ENCODE measurements around the gene PIM3.
"Not testable (repeated sequence)": the region's sequence is repeated elsewhere in the genome, so short reads cannot be mapped to it uniquely, and the experiment has no call there.

PIM3 gene

DNA sequence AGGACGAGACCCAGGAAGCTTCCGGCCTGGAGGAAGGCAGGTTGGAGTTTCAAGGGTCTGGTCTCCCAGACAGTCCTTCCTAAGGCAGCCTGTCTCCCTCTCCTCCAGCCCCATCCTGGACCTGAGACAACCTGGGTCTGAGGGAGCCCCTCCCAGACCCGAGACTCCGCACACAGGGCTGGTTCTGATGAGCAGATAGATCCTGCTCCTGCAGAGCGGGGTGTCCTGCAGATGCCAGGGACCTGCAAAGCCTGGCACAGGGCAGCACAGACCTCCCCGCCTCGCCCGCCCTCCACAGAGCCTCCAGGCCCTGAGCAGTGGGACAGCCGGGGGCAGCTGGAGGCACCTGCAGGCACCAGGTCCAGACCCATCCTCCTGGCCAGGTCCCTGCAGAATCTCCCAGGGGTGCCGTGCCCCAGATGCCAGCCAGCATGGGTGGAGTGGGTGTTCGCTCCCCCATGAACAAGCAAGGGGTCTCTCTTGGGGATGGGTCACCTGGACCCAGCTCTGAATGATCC lies 7.8 kb downstream of the PIM3 start:
- no peak for DNase-seq (ENCODE audit: low spot score)

DNA sequence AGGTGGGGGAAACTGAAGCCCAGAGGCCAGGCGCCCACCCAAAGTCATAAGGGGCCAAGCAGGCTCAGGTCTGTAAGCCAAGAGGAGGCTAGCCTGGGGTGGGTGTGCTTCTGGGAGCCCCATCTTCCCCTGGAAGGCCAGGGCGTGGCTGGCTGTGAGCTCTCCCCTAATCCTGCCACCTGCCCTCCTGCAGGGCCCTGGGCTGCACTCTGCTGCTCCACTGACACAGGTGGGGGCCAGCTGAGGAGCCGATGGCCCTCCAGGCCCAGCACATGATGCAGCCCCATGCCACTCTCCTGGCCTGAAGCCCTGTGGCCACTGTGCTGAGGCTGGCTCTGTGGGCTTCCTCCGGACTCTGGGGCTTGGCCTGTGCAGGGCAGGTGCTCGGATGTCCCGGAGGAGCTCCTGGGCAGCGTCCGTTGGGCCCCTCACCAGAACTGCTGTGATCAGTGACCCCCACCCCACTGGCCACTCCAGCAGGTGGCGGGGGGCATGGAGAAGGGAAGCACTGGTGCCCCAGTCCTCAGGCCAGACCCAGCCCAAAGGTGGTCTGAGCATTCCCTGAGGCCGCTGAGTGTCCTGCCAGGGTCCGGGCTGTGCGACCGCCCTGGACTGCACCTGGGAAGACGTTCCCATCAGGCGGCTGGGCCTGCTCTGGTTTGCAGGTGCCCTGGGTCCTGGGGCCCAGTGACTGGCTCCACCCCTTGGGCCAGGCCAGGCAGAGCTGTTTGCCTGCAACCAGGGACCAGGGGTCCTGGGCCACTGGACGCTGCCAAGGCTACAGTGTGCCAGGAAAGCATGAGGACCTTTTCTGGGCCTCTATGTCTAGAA lies 8.5 kb downstream of the PIM3 start:
- DNase-seq (ENCODE audit: low spot score): no peak

DNA sequence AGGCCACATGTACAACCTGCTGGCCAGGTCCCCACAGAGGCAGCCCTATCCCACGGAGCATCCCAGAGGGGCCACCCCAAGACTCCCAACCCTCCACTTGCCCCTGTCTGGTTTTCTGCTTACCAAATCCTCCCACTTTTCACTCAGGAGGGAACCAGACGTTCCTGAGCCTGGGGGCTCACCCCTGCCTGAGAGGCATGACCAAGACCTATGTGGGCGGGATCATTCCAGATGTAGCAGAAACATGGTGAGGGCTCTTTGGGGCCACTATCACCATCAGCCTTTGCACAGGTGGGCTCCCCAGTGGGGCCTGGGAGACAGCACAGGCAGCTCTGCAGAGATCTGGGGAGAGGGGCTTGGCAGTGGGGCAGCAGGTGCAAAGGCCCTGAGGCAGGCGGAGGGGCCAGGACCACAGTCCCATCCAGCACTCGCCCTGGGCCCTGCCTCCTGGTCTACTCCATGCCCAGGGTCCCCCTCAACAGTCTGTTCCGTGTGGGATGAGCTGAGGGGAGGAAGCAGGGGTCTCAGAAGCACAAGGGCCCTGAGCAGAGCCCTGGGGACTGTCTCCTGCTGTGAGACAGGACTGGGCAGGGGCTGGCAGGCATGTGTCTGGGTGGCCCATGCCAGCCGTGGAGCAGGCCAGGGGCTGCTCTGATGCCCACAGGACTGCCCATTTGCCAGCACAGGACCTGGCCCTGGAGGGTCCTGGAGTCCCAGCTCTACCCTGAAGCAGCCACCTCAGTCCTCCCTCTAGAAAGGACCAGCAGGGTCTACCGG lies 9.4 kb downstream of the PIM3 start:
- peak; percentile 62 for DNase-seq (ENCODE audit: low spot score)

DNA sequence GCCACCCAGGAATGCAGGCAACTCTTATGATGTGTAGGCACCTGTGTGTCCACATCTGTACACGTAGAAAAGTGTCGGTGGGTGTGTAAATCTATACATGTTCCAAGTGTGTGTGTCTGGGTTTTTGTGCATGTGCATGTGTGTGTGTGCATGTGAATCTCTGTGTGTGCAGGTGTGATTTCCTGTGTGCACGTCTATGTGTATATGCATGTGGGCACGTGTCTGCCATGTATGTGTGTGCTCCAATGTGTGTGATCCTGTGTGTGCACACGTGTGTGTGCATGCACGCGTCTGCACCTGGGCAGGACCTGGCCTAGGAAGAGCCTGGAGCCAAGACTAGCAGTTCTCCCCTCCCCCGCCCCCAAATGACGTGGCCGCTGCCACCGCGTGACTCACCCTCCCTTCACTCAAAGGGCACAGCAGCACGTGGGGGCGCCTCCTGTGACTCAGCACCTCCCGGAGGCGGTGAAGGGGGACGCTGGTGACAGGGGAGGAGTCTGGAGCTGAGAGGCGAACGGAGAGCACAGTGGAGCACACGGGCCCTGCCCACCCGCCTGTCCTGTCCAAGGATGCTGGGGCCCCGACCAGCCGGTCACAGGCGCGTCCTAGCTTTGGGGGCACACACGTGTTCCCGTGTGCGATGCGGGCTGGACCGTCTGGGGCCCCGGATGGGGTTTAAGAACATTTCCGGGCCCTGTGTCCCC lies 10.1 kb downstream of the PIM3 start:
- peak; percentile 79 for DNase-seq (ENCODE audit: low spot score)

DNA sequence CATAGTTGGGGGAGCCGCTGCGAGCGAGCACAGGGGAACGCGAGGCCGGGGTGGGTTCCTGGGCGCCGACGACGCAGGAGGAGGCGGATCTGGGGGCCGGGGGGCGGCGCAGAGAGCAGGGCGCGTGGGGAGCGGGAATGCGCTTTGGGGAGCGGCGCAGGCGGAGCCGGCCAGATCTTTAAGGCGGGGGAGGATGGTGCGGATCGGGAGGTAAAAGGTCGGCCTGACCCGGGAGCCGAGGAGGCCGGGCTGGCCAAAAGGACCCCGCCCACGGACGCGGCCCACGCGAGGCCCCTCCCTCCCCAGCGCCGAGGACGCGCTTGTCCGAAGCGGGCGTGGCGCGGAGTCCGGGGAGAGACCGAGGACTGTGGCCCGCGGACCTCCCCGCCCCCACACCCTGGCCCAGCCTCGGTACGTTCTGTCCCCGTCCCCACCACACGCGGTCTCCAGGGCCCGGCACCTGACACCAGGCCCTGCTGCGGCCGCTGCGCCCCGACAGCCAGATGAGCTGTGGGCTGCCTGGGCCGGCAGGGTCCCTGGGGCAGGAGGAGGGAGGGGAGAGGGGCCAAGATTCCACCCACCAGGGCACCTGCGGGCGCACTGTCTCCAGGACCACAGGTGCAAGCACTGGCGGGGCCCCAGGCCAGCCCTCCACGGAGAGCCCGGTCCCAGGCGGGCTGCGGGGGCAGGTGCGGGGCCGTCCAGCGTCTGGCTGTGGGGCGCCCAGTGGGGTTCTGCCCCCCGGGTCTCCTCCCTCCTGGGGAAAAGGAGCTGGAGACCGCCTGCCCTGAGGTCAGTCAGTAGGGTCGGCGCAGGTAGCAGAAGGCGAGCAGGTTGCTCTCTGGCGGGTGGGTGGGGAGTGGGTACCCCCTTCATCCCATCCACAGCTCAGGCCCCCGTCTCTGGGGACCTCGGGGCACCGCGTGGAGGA lies 10.9 kb downstream of the PIM3 start:
- peak; percentile 70 for DNase-seq (ENCODE audit: low spot score)

DNA sequence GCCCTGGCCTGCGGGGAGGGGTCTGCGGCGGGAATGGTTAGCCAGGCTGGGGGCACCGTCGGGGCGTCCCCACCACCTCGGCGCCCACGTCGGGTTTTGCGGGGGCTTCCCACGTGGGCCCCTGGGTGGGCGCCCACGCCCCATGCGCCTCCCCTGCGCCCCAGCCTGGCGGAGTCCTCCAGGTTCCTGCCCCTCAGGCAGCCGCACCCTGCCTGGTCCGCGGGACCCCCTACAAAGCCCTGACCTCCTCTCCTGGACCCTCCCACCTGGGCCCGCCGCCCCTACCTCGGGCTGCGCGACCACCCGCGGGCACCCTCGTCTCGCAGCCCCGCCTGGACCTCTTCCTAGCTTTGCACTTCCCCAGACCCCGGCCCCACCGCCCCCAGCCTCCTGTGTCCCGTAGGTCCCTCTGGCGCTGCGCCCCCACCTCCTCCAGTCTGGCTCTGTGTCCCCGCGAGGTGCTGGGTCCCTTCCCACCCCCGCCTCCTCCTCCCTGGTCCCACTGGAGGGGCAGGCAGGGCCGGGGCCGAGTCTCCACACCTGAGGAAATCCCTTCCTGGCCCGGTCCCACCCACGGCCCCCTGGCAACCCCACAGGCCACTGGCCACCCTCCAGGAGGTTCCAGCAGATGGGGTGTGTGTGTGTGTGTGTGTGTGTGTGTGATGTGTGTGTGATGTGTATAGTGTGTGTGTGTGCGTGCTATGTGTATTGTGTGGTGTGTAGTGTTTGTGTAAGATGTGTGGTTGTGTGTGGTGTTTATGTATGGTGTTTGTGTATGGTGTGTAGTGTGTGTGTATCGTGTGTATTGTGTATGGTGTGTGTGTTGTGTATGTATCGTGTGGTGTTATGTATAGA lies 11.8 kb downstream of the PIM3 start:
- peak; percentile 57 for DNase-seq (ENCODE audit: low spot score)

DNA sequence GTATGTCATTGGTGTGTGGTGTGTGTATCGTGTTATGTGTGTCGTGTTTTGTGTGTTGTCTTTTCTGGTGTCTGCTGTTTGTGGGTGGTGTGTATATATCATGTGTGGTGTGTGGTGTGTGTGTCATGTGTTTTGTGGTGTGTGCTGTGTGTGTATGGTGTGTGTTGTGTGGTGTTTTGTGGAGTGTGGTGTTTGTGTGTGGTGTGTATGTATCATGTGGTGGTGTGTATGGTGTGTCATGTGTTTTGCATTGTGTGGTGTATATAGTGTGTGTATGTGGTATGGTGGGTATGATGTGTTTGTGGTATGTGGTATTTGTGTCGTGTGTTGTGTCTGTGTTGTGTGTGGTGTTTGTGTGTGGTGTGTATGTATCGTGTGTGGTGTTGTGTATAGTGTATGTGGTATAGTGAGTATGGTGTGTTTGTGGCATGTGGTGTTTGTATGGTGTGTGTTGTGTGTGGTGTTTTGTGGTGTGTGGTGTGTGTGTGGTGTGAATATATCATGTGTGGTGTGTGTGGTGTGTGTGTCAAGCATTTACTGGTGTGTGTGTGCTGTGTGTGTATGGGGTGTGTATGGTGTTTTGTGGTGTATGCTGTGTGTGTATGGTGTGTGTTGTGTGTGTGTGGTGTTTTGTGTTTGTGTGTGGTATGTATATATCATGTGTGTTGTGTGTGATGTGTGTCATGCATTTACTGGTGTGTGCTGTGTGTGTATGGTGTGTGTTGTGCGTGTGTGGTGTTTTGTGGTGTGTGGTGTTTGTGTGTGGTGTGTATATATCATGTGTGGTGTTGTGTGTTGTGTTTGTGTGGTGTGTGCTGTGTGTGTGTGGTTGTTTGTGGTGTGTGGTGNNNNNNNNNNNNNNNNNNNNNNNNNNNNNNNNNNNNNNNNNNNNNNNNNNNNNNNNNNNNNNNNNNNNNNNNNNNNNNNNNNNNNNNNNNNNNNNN lies 12.7 kb downstream of the PIM3 start:
- DNase-seq (ENCODE audit: low spot score): peak; percentile 55

DNA sequence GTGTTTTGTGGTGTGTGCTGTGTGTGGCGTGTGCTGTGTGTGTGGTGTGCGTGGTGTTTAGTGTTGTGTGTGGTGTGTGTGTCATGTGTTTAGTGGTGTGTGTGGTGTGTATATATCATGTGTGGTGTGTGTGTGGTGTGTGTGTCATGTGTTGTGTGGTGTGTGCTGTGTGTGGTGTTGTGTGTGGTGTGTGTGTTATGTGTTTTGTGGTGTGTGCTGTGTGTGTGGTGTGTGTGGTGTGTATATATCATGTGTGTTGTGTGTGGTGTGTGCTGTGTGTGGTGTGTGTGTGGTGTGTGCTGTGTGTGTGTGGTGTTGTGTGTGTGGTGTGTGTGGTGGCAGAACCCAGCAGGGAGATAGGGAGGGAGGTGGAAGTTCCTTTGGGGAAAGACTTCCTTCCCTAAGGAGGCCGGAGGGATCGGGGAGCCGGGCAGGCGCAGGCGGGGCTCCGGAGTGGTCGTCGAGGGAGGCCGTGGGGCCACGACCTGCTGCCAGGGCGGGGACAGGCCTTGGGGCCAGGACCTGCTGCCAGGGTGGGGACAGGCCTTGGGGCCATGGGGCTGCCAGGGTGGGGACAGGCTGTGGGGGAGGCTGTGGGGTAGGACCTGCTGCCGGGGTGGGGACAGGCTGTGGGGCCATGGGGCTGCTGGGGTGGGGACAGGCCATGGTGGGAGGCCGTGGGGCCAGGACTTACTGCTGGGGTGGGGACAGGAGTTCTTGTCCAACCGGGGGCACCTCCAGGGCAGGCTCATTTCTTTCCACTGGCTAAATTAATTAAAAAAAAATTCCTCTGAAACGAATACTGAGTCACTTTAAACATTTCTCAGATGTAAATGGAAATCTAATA lies 15.2 kb downstream of the PIM3 start:
- peak; percentile 63 for DNase-seq (ENCODE audit: low spot score)

DNA sequence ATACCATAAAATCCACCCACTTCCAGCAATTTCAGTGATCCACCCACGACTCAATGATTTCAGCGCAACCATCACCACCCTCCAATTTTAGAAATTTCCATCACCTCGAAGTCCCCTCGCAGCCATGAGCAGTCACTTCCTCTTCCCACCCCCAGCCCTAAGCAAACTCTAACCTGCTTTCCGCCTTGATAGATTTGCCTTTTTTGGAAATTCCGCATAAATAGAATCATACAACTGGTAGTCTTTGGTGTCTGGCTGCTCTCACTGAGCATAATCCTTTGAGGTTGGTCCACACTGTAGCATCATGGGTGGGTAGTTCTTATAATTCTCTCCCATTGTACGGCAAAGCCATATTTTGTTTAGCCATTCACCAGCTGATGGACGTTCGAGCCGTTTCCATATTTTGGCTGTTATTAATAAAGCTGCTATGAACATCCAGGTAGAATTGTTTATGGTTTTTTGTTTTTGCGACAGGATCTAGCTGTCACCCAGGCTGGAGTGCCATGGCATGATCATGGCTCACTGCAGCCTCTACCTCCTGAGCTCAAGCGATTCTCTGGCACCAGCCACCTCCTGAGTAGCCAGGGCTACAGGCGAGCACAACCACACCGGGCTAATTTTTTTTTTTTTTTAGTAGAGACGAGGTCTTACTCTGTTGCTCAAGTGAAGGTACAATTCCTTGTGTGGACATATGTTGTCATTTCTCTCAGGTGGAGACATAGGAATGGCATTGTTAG lies 16.0 kb downstream of the PIM3 start:
- DNase-seq (ENCODE audit: low spot score): no peak

DNA sequence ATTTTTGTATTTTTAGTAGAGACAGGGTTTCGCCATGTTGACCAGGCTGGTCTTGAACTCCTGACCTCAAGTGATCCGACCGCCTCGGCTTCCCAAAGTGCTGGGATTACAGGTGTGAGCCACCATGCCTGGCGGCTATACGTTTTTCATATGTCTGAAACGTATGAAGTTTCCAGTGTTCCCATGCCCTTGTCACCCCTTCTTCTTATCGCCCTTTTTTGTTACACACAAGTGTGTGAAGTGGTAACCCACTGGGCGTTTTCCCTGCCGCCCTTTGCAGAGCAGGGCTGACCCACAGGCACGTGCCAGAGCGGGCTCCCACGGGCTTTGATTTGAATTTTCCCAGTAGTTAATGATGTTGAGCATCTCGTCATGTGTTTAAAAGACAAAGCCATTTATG lies 17.0 kb downstream of the PIM3 start:
- DNase-seq (ENCODE audit: low spot score): no peak

DNA sequence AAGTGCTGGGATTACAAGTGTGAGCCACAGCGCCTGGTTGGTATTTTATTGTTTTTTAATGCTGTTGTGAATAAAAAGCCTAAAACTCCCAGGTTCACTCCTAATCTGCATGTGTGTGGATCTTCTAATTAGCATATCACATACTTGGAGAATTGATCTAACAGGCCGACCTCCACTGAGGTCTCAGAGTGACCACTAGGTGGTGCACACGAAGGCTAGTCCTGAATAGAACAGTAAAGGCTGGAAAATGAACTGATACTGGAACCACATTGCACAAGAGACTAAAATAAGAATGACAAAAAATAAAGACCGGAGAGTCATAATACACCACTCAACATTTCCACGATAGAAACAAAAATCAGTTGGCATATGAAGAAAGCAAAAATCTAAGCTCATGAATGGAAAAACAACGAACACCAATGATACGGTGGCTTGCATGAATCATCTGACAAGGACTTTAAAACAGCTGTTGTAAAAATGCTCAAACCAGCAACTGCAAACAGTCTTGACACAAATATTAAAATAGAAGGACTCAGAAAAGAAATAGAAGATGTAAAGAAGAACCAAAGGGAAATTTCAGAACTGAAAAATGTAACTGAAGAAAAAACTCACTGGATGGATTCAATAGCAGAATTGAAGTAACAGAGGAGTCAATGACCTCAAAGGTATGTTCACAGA lies 19.2 kb downstream of the PIM3 start:
- no peak for DNase-seq (ENCODE audit: low spot score)

DNA sequence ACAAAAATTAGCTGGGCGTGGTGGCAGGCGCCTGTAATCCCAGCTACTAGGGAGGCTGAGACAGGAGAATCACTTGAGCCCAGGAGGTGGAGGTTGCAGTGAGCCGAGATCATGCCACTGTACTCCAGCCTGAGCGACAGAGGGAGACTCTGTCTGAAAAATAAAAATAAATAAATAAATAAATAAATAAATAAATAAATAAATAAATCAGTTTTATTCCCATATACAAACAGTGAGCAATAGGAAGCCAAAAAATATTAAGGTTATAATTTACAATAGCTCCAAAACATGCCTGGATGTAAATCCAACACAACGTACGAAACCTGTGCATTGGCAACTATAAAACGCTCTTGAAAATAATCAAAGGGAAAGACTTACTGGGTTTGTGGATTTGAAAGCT lies 21.2 kb downstream of the PIM3 start:
- not testable (repeated sequence) for DNase-seq (ENCODE audit: low spot score)

DNA sequence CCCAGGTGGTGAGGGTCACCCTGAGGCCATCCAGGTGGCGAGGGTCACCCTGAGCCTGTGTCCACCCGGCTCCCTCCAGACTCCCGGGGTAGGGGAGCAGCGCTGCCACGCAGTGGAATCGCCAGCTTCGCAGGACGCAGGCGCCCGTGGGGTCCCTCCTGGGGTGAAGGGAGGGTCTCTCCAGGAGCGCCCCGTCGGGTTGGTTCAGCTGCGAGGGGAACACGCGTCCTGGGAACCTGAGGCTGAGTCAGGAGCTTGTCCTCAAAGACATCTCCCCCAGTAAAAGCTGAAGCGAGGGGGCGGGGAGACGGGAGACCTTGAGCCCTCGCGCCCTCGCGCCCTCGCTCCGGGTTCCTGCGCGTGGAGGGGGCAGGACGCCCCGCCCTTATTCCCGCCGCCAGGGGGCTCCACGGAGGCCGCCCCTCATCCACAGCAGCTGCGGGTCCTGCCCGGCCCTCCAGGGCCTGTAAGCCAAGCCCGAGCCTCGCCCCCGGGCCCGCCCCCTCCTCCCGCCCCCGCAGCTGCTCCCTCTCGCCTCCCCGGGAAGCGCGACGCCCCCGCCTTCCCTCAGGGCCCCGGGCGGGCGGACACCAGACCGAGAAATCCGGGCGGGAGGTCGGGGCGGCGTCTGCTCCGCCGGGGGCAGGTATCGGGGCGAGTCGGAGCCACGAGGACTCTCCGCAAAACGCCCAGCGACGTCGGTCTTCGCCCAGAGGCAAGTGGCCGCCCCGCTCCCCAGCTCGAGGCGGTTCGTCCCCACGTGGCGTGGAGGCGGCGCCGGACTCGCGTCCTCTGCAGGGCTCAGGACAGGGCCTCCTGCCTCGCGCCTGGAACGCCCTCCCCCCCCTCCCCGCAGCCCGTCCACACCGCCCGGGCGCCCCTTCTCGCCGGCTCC lies 22.8 kb downstream of the PIM3 start:
- no peak for DNase-seq (ENCODE audit: low spot score)

DNA sequence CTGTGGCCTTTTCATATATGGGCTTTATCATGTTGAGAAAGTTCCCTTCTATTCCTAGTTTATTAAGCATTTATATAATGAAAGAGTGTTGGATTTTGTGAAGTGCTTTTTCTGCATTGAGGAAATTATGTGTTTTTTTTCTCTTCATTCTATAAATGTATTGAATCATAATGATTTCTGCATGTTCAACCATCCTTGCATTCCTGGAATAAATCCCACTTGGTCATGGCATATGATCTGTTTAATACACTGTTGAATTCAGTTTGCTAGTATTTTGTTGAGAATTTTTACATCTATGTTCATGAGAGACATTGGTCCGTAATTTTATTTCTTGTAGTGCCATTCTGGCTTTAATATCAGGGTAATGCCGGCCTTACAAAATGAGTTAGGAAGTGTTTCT lies 25.8 kb downstream of the PIM3 start:
- DNase-seq (ENCODE audit: low spot score): no peak

DNA sequence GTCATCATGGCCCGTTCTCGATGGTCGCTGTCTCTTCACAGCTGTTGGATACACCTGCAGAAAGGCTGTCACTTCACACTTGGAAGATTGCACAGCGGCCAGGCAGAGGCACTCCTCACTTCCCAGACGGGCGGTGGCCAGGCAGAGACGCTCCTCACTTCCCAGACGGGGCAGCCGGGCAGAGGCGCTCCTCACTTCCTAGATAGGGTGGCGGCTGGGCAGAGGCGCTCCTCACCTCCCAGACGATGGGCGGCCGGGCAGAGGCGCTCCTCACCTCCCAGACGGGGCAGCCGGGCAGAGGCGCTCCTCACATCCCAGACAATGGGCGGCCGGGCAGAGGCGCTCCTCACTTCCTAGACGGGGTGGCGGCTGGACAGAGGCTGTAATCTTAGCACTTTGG lies 29.3 kb downstream of the PIM3 start:
- DNase-seq (ENCODE audit: low spot score): not testable (repeated sequence)

DNA sequence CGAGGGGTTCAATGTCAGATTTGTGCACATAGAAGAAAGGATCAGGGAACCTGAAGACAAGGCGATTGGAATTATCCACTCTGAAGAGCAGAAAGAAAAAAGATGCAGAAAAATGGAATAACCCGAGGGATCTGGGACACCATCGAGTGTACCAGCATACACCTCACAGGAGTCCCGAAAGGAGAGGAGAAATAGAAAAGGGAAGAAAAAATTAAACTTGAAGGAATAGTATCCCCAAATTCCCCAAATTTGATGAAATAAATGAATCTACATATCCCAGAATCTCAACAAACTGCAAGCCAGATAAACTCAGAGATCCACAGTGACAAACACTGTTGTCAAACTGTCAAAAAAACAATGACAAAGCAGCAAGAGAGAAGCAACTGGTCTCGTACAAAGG lies 30.6 kb downstream of the PIM3 start:
- DNase-seq (ENCODE audit: low spot score): no peak
